Gastrocnemius medialis (tissue), 4 donors: Measurements from ENCODE around the gene CCDC27. TPM values are rescaled to one million over a fixed set of nuclear protein-coding genes. Genes with fewer than 3 reads are reported as not detected.

Experiments used
- ATAC-seq, 2 donors: fragments of 150-250 bp; one replicate each; pipeline ENCODE4 v1.9.1; 2016
- DNase-seq, 2 donors: peaks; one replicate each; pipeline ENCODE4 v3.0.0-alpha.2; 2019
- H3K27ac ChIP-seq, 4 donors: fragments of 200-600 bp; sonication (generic); 1 replicate in 1 of 4; 2 replicates in 3 of 4; pipeline ENCODE4 v1.5.1; 2016 to 2018; ENCODE audit warnings: mild to moderate bottlenecking in 2 of 4, moderate library complexity in 1 of 4
- H3K27me3 ChIP-seq, 3 donors: fragments of 200-600 bp; sonication (generic) in 2 of 3; 1 replicate in 1 of 3; 2 replicates in 2 of 3; pipeline versions ENCODE4 v1.5.1 to v1.6.0; 2016 to 2019; ENCODE audit warnings: mild to moderate bottlenecking in 1 of 3, moderate library complexity in 1 of 3
- H3K36me3 ChIP-seq, 2 donors: fragments of 200-600 bp; sonication (generic) in 1 of 2; one replicate each; pipeline ENCODE4 v1.5.1; 2017 to 2018
- H3K4me1 ChIP-seq, 2 donors: fragments of 200-600 bp; sonication (generic) in 1 of 2; one replicate each; pipeline ENCODE4 v1.5.1; 2016 to 2017; ENCODE audit warnings: mild to moderate bottlenecking in 2 of 2
- H3K4me3 ChIP-seq, 4 donors: fragments of 200-600 bp; sonication (generic) in 3 of 4; 1 replicate in 1 of 4; 2 replicates in 3 of 4; pipeline ENCODE4 v1.5.1; 2016 to 2019; ENCODE audit warnings: mild to moderate bottlenecking in 2 of 4
- H3K9me3 ChIP-seq, 3 donors: fragments of 200-600 bp; sonication (generic) in 2 of 3; 1 replicate in 1 of 3; 2 replicates in 2 of 3; pipeline ENCODE4 v1.5.1; 2016 to 2019
- POLR2A ChIP-seq, 2 donors: fragments of 450-650 bp; IDR thresholded peaks; one replicate each; pipeline ENCODE4 v1.6.1; 2017; ENCODE audit warnings: antibody characterized with exemption in 2 of 2, mild to moderate bottlenecking in 2 of 2, moderate library complexity in 2 of 2
- in situ Hi-C, 4 donors: fragments of 200-750 bp; cut with MboI; loops; one replicate each; pipeline versions ENCODE4 v1.15.0 to v1.8.0; 2017; ENCODE audit warnings: low sequenced_read_pairs in 4 of 4
- intact Hi-C: fragments of 100-400 bp; cut with DNase I; formaldehyde crosslinking; loops from one replicate; pipeline ENCODE4 v1.15.1; 2023; ENCODE audit warnings: low total_unique reads
- total RNA-seq, 4 donors: library from RNA; depleted of rRNA; stranded (reverse); fragments of >200 nt; gene quantifications; one replicate each; pipeline versions ENCODE4 v1.1.0 to v1.2.3, GENCODE V29; 2016
- TF ChIP-seq, protein P1 (sequence below), 5 experiments: fragments of 450-650 bp in 3 of 5; fragments of 200-600 bp in 2 of 5; sonication (generic) in 2 of 5; IDR thresholded peaks in 4 of 5; conservative IDR thresholded peaks in 1 of 5; 1 replicate in 4 of 5; 2 replicates in 1 of 5; pipeline ENCODE4 v1.5.1; 2016 to 2019; ENCODE audit warnings: antibody characterized with exemption in 5 of 5, mild to moderate bottlenecking in 3 of 5, moderate library complexity in 3 of 5

The CCDC27 gene
- total RNA-seq, 4 donors from 2014 or later: 0.09 TPM; not detected in 3

DNA sequence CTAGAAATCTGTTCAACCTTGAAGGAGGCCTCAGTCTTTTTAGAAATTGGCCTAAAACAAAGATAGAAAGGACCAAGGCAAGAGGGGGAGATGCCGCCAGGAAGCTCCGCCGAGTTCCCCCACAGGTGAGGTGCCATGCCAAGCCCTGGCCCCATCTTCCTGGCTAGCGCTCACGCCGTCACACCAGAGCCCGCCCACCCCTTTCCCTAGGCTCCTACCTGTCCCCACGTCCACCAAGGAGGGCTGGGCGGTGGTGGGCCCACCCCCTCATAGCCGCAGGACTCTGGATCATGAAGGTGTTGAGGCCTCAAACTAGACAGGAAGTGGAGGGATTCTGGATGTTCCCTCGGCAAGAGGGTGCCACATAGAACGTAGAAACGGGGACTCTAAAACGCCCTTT, 15.5 kb upstream of the CCDC27 start:
- Histone ChIP-seq H3K27me3 (no peaks in the 10 kb centered on the region), H3K9me3 (no peaks in the 10 kb centered on the region), H3K36me3 (peaks cover 0 to 52% of the 10 kb centered on the region in 2 donors), H3K4me1 (peaks cover 11% of the 10 kb centered on the region in 2 donors), H3K27ac (no peak overlapping the region), H3K4me3 (no peak overlapping the region)
- ATAC-seq (no peak), DNase-seq (no peak)
- intact Hi-C loops: no loop called here
- no peak for TF ChIP-seq POLR2A (IDR thresholded peaks at IDR 0.05)
- TF ChIP-seq, protein P1, sequence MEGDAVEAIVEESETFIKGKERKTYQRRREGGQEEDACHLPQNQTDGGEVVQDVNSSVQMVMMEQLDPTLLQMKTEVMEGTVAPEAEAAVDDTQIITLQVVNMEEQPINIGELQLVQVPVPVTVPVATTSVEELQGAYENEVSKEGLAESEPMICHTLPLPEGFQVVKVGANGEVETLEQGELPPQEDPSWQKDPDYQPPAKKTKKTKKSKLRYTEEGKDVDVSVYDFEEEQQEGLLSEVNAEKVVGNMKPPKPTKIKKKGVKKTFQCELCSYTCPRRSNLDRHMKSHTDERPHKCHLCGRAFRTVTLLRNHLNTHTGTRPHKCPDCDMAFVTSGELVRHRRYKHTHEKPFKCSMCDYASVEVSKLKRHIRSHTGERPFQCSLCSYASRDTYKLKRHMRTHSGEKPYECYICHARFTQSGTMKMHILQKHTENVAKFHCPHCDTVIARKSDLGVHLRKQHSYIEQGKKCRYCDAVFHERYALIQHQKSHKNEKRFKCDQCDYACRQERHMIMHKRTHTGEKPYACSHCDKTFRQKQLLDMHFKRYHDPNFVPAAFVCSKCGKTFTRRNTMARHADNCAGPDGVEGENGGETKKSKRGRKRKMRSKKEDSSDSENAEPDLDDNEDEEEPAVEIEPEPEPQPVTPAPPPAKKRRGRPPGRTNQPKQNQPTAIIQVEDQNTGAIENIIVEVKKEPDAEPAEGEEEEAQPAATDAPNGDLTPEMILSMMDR (IDR thresholded peaks at IDR 0.05 in 4 of 5, conservative IDR thresholded peaks at IDR 0.05 in 1 of 5): no peak
- in situ Hi-C loops: no loop called here

DNA sequence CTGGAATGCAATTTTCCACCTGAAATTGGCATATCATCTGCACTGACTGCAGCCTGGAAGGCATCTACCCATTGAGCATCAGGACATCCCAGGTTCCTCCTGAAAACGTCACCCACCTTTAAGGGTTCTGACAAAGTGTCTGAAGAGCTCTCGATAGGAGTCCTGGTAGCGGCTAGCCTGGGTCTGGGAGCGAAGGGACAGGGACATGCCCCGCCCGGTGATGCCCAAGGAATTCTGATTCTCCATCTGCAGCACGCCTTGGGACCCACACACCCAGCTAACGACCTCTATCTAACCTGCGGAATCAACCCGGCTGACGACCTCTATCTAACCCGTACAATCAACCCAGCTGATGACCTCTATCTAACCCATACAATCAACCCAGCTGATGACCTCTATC, 13.3 kb upstream of the CCDC27 start:
- DNase-seq (no peak), ATAC-seq (no peak)
- TF ChIP-seq, protein P1 (IDR thresholded peaks at IDR 0.05 in 4 of 5, conservative IDR thresholded peaks at IDR 0.05 in 1 of 5): no peak
- TF ChIP-seq POLR2A (IDR thresholded peaks at IDR 0.05): no peak
- in situ Hi-C loops (no loop called here), intact Hi-C loops (no loop called here)
- Histone ChIP-seq H3K4me3 (no peak overlapping the region), H3K9me3 (no peaks in the 10 kb centered on the region), H3K27ac (no peak overlapping the region), H3K27me3 (no peaks in the 10 kb centered on the region), H3K4me1 (peaks cover 2 to 6% of the 10 kb centered on the region in 2 donors), H3K36me3 (peaks cover 0 to 60% of the 10 kb centered on the region in 2 donors)

DNA sequence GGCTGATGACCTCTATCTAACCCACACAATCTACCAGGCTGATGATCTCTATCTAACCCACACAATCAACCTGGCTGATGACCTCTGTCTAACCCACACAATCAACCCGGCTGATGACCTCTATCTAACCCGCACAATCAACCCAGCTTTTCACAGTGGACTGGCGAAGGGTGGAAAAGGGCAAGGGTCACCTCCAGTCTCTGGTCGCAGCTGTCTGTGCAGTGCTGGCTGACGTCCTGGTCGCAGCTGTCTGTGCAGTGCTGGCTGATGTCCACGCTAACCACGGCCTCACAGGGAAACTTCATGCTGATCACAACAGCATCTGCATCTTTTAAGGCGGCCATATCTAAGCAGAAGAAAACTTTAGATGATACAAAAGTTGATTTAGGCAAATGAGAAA, 12.2 kb upstream of the CCDC27 start:
- H3K27me3 ChIP-seq: no peaks in the 10 kb centered on the region
- in situ Hi-C loops (no loop called here), intact Hi-C loops (no loop called here)
- no peak for ATAC-seq
- no peak for DNase-seq
- no peaks in the 10 kb centered on the region for H3K9me3 ChIP-seq
- peaks cover 0 to 60% of the 10 kb centered on the region in 2 donors for H3K36me3 ChIP-seq
- peaks cover 8 to 15% of the 10 kb centered on the region in 2 donors for H3K4me1 ChIP-seq
- H3K27ac ChIP-seq: no peak overlapping the region
- TF ChIP-seq POLR2A (IDR thresholded peaks at IDR 0.05): no peak
- TF ChIP-seq, protein P1 (IDR thresholded peaks at IDR 0.05 in 4 of 5, conservative IDR thresholded peaks at IDR 0.05 in 1 of 5): no peak
- H3K4me3 ChIP-seq: no peak overlapping the region

DNA sequence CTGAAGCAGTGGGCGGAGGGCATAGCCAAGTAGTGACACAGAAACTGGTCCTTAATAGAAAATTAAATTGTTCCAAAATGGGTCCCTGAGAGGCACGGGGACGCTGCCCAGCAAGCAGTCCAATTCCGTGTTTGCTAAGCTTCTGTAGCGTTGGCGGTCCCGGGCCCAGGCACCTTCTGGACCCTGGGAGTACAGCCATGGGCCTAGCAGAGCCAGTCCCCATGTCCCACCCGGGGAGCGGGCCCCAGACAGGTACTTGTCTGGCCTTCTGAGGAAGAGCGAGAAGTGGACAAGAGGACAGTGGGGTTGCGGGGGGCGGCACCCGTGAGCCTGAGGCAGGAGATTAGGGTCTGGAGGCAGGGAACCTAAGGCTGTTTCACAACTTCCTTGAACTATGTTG, 11.5 kb upstream of the CCDC27 start:
- H3K9me3 ChIP-seq: no peaks in the 10 kb centered on the region
- H3K27ac ChIP-seq: no peak overlapping the region
- no peaks in the 10 kb centered on the region for H3K27me3 ChIP-seq
- ATAC-seq: no peak
- intact Hi-C loops (no loop called here), in situ Hi-C loops (no loop called here)
- H3K4me3 ChIP-seq: no peak overlapping the region
- DNase-seq: no peak
- H3K36me3 ChIP-seq: peaks cover 0 to 60% of the 10 kb centered on the region in 2 donors
- TF ChIP-seq, protein P1 (IDR thresholded peaks at IDR 0.05 in 4 of 5, conservative IDR thresholded peaks at IDR 0.05 in 1 of 5): no peak
- no peak for TF ChIP-seq POLR2A (IDR thresholded peaks at IDR 0.05)
- H3K4me1 ChIP-seq: peaks cover 13 to 17% of the 10 kb centered on the region in 2 donors
